GM12874 (cell line): Measurements from ENCODE around the gene NPAS2.

ENCODE experiments used
- TF ChIP-seq, protein P1 (sequence below): IDR thresholded peaks from 2 replicates; pipeline ENCODE4 v1.5.1; 2011; ENCODE audit warnings: low read depth, mild to moderate bottlenecking, control low read depth, low read length, moderate library complexity; ENCODE audit not compliant: insufficient read depth

The NPAS2 gene

GRCh38 chr2:101032084-101032776 lies 212.3 kb downstream of the NPAS2 start:
- TF ChIP-seq, protein P1, sequence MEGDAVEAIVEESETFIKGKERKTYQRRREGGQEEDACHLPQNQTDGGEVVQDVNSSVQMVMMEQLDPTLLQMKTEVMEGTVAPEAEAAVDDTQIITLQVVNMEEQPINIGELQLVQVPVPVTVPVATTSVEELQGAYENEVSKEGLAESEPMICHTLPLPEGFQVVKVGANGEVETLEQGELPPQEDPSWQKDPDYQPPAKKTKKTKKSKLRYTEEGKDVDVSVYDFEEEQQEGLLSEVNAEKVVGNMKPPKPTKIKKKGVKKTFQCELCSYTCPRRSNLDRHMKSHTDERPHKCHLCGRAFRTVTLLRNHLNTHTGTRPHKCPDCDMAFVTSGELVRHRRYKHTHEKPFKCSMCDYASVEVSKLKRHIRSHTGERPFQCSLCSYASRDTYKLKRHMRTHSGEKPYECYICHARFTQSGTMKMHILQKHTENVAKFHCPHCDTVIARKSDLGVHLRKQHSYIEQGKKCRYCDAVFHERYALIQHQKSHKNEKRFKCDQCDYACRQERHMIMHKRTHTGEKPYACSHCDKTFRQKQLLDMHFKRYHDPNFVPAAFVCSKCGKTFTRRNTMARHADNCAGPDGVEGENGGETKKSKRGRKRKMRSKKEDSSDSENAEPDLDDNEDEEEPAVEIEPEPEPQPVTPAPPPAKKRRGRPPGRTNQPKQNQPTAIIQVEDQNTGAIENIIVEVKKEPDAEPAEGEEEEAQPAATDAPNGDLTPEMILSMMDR: no peak

- TF ChIP-seq, protein P1: no peak
These were observed 216.6 kb downstream of the NPAS2 start for GRCh38 chr2:101036562-101036961.

- TF ChIP-seq, protein P1: no peak
These were observed 217.3 kb downstream of the NPAS2 start for GRCh38 chr2:101037161-101037755.

- TF ChIP-seq, protein P1: peak; percentile 77
These were observed 218.7 kb downstream of the NPAS2 start for GRCh38 chr2:101038455-101039255.

GRCh38 chr2:101040072-101040471 lies 220.1 kb downstream of the NPAS2 start:
- TF ChIP-seq, protein P1: no peak

DNA sequence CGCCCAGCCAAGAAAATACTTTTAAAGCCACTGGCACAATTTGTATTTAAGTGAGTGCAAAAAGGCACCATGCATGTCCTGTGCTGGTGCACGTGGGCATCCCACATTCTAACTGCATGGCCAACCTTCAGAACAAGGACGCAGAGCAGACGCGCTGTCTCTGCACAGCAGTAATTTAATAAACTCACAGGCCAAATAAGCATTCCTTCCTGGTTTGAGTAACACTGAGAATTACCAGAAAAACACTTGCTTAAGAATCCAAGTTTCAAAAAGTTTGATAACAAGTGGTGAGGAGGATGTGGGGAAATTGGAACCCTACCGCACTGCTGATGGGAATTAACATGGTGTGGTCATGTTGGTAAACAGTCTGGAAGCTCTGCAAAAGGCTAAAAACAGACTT lies 220.8 kb downstream of the NPAS2 start:
- TF ChIP-seq, protein P1: no peak

DNA sequence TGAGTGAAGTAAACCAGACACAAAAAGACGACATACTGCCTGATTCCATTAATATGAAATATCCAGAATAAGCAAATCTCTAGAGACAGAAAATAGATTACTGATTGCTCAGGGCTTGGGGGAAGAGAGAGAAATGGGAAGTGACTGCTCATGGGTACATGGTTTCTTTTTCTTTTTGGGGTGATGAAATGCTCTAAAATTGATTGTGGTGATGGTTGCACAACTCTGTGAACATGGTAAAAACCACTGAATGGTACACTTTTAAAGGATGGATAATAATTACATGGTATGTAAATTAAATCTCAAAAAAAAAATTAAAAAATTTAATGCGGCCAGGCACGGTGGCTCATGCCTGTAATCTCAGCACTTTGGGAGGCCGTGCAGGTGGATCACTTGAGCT lies 221.5 kb downstream of the NPAS2 start:
- TF ChIP-seq, protein P1: no peak
